ENCODE results near the gene PCSK2. TPM values are rescaled to one million over a fixed set of nuclear protein-coding genes. Genes with fewer than 3 reads are reported as not detected.

PCSK2 gene
- total and polyA plus RNA-seq, 2 experiments from 2014 or later, result 1.3 to 3.8 TPM

DNA sequence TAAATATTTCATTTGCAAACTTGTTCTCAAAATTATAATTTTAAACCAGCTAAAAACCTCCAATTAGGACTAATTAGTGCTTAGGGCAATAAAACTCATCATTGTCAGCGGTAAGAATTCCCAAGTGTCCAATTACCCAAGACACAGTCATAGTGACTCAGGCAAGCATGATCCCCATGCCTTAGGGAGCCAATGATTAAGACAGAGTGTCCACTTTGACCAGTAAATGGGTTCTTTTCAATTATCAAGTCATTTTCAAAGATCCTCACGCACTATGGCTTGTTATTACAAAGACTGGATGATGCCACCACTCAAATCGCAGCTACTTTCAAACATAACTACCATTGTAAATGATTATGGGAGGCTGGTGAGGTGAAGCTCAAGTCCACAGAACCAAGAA is 190.4 kb downstream of the PCSK2 start:
- no peak overlapping the region for H2AFZ ChIP-seq
- no peak for DNase-seq (ENCODE audit: low spot score)
- no peaks in the 10 kb centered on the region for H3K27me3 ChIP-seq
- H3K4me3 ChIP-seq, result no peak overlapping the region
- no peaks in the 10 kb centered on the region for H3K36me3 ChIP-seq (replicated peaks; ENCODE audit: insufficient read depth, low read depth)
- no peaks in the 10 kb centered on the region for H3K9me2 ChIP-seq (replicated peaks; ENCODE audit: insufficient read depth)
- H3K4me2 ChIP-seq, result no peak overlapping the region
- no peaks in the 10 kb centered on the region for H3K79me2 ChIP-seq
- H3K4me1 ChIP-seq (ENCODE audit: insufficient read depth), result no peaks in the 10 kb centered on the region
- no peak overlapping the region for H3K27ac ChIP-seq
- no peaks in the 10 kb centered on the region for H4K20me1 ChIP-seq (ENCODE audit: insufficient read depth, poor library complexity, severe bottlenecking)
- TF ChIP-seq EZH2 (IDR thresholded peaks at IDR 0.05; ENCODE audit: borderline replicate concordance) (no peak), EZH2phosphoT487 (IDR thresholded peaks at IDR 0.05; ENCODE audit: low read depth, severe bottlenecking, unreplicated experiment) (no peak)
- TF ChIP-seq, protein P1, sequence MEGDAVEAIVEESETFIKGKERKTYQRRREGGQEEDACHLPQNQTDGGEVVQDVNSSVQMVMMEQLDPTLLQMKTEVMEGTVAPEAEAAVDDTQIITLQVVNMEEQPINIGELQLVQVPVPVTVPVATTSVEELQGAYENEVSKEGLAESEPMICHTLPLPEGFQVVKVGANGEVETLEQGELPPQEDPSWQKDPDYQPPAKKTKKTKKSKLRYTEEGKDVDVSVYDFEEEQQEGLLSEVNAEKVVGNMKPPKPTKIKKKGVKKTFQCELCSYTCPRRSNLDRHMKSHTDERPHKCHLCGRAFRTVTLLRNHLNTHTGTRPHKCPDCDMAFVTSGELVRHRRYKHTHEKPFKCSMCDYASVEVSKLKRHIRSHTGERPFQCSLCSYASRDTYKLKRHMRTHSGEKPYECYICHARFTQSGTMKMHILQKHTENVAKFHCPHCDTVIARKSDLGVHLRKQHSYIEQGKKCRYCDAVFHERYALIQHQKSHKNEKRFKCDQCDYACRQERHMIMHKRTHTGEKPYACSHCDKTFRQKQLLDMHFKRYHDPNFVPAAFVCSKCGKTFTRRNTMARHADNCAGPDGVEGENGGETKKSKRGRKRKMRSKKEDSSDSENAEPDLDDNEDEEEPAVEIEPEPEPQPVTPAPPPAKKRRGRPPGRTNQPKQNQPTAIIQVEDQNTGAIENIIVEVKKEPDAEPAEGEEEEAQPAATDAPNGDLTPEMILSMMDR (IDR thresholded peaks at IDR 0.05; ENCODE audit: poor library complexity), result no peak
- H3K9me3 ChIP-seq (ENCODE audit: low read depth), result no peaks in the 10 kb centered on the region
- 93% methylated on average over 3 of the region's 3 CpGs for WGBS (ENCODE audit: low lambda C conversion rate, missing lambda C conversion rate)

DNA sequence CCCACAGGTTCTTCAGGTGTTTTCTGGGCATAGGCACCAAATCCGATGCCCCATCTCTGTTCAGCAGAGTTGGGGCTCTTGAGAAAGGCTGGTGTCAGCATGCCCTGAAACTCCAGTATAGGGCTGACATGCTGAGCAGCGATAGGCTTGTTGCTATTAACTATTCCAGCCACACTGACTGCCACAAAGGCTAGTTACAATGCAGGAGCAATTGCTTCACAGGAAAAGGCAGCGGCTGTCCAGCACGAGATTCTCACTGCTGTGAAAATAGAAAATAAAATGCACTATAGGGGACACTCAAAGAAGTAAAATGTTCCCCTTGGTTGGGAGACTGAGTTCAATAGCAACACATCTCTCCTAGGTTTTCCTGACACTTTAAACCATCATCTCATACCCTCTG is 191.9 kb downstream of the PCSK2 start:
- no peak overlapping the region for H2AFZ ChIP-seq
- H3K4me1 ChIP-seq (ENCODE audit: insufficient read depth), result no peaks in the 10 kb centered on the region
- H3K36me3 ChIP-seq (replicated peaks; ENCODE audit: insufficient read depth, low read depth), result no peaks in the 10 kb centered on the region
- H3K79me2 ChIP-seq, result no peaks in the 10 kb centered on the region
- no peaks in the 10 kb centered on the region for H3K9me3 ChIP-seq (ENCODE audit: low read depth)
- no peak overlapping the region for H3K27ac ChIP-seq
- H3K4me3 ChIP-seq, result no peak overlapping the region
- no peaks in the 10 kb centered on the region for H3K9me2 ChIP-seq (replicated peaks; ENCODE audit: insufficient read depth)
- 57% methylated on average over 4 of the region's 4 CpGs for WGBS (ENCODE audit: low lambda C conversion rate, missing lambda C conversion rate)
- no peaks in the 10 kb centered on the region for H4K20me1 ChIP-seq (ENCODE audit: insufficient read depth, poor library complexity, severe bottlenecking)
- TF ChIP-seq EZH2phosphoT487 (IDR thresholded peaks at IDR 0.05; ENCODE audit: low read depth, severe bottlenecking, unreplicated experiment) (no peak), EZH2 (IDR thresholded peaks at IDR 0.05; ENCODE audit: borderline replicate concordance) (no peak)
- TF ChIP-seq, protein P1 (IDR thresholded peaks at IDR 0.05; ENCODE audit: poor library complexity), result no peak
- no peak for DNase-seq (ENCODE audit: low spot score)
- H3K27me3 ChIP-seq, result no peaks in the 10 kb centered on the region
- no peak overlapping the region for H3K4me2 ChIP-seq

DNA sequence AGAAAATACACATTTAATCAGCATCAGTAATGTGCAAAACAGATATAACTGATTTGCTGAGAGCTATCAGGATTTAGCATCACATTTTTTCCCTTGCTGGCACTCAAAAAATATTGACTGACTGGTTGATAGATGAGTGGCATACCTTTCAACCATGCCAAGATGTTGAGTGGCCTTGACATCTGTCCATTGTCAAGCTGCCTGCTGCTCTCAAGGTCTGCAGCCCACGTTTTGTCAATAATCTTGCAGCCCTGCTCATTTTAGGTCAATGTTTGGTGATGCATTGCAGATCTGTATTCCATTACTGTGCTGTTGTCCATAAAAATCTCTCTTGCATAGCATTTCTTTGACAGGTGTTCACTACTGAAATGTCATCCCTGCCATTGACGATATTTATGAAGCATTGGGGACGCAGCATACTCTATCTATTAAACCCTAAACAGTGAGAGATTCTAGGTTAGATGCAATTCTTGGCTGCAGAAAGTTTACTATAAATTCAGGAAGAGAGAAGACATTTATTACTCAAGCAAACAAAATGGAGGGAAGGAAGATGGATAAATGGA is 192.7 kb downstream of the PCSK2 start:
- Histone ChIP-seq H3K79me2 (no peaks in the 10 kb centered on the region), H3K9me3 (ENCODE audit: low read depth) (no peaks in the 10 kb centered on the region), H3K9me2 (replicated peaks; ENCODE audit: insufficient read depth) (no peaks in the 10 kb centered on the region), H3K4me1 (ENCODE audit: insufficient read depth) (no peaks in the 10 kb centered on the region), H3K36me3 (replicated peaks; ENCODE audit: insufficient read depth, low read depth) (no peaks in the 10 kb centered on the region), H2AFZ (no peak overlapping the region), H3K4me2 (no peak overlapping the region), H3K27ac (no peak overlapping the region), H3K4me3 (no peak overlapping the region), H4K20me1 (ENCODE audit: insufficient read depth, poor library complexity, severe bottlenecking) (no peaks in the 10 kb centered on the region), H3K27me3 (no peaks in the 10 kb centered on the region)
- TF ChIP-seq EZH2 (IDR thresholded peaks at IDR 0.05; ENCODE audit: borderline replicate concordance), result no peak
- TF ChIP-seq, protein P1 (IDR thresholded peaks at IDR 0.05; ENCODE audit: poor library complexity), result no peak
- no peak for TF ChIP-seq EZH2phosphoT487 (IDR thresholded peaks at IDR 0.05; ENCODE audit: low read depth, severe bottlenecking, unreplicated experiment)
- no peak for DNase-seq (ENCODE audit: low spot score)
- 48% methylated on average over 3 of the region's 3 CpGs for WGBS (ENCODE audit: low lambda C conversion rate, missing lambda C conversion rate)
